ENCODE data around the gene ISG20L2.

ISG20L2 gene

GRCh38 chr1:156747742-156748669 lies 19.4 kb upstream of the ISG20L2 start:
- Histone ChIP-seq H3K4me1 (ENCODE audit: control insufficient read depth in 5 of 5, insufficient read depth in 5 of 5, low read length in 5 of 5) (peaks cover 25 to 70% (median 65%) of the 10 kb centered on the region in 5 donors), H3K9ac (ENCODE audit: low read length in 5 of 5) (peak overlapping the region; percentile 94 to 99 (median 97)), H3K27me3 (ENCODE audit: control insufficient read depth in 5 of 5, insufficient read depth in 4 of 5, low read length in 5 of 5) (no peaks in the 10 kb centered on the region), H3K27ac (ENCODE audit: low read depth, low read length) (peak overlapping the region; percentile 100), H3K36me3 (ENCODE audit: control insufficient read depth in 5 of 5, insufficient read depth in 5 of 5, low read length in 5 of 5) (peaks cover 0 to 20% (median 19%) of the 10 kb centered on the region in 5 donors), H3K9me3 (ENCODE audit: control insufficient read depth in 5 of 5, low read length in 5 of 5) (no peaks in the 10 kb centered on the region), H3K4me3 (ENCODE audit: low read depth in 1 of 5, low read length in 5 of 5) (peak overlapping the region; percentile 78 to 98 (median 92))

GRCh38 chr1:156746728-156747631 lies 18.4 kb upstream of the ISG20L2 start:
- peak overlapping the region; percentile 70 to 98 (median 92) for H3K4me3 ChIP-seq (ENCODE audit: low read depth in 1 of 5, low read length in 5 of 5)
- no peaks in the 10 kb centered on the region for H3K9me3 ChIP-seq (ENCODE audit: control insufficient read depth in 5 of 5, low read length in 5 of 5)
- H3K4me1 ChIP-seq (ENCODE audit: control insufficient read depth in 5 of 5, insufficient read depth in 5 of 5, low read length in 5 of 5) = peaks cover 19 to 60% (median 55%) of the 10 kb centered on the region in 5 donors
- H3K36me3 ChIP-seq (ENCODE audit: control insufficient read depth in 5 of 5, insufficient read depth in 5 of 5, low read length in 5 of 5) = peaks cover 0 to 30% (median 26%) of the 10 kb centered on the region in 5 donors
- peak overlapping the region; percentile 87 to 98 (median 95) for H3K9ac ChIP-seq (ENCODE audit: low read length in 5 of 5)
- H3K27me3 ChIP-seq (ENCODE audit: control insufficient read depth in 5 of 5, insufficient read depth in 4 of 5, low read length in 5 of 5) = no peaks in the 10 kb centered on the region
- H3K27ac ChIP-seq (ENCODE audit: low read depth, low read length) = peak overlapping the region; percentile 100

- peaks cover 19 to 65% (median 59%) of the 10 kb centered on the region in 5 donors for H3K4me1 ChIP-seq (ENCODE audit: control insufficient read depth in 5 of 5, insufficient read depth in 5 of 5, low read length in 5 of 5)
- H3K27me3 ChIP-seq (ENCODE audit: control insufficient read depth in 5 of 5, insufficient read depth in 4 of 5, low read length in 5 of 5) = no peaks in the 10 kb centered on the region
- peak overlapping the region; percentile 2 to 86 (median 63) for H3K9ac ChIP-seq (ENCODE audit: low read length in 5 of 5)
- no peaks in the 10 kb centered on the region for H3K9me3 ChIP-seq (ENCODE audit: control insufficient read depth in 5 of 5, low read length in 5 of 5)
- peak overlapping the region; percentile 100 for H3K27ac ChIP-seq (ENCODE audit: low read depth, low read length)
- H3K36me3 ChIP-seq (ENCODE audit: control insufficient read depth in 5 of 5, insufficient read depth in 5 of 5, low read length in 5 of 5) = peaks cover 0 to 30% (median 26%) of the 10 kb centered on the region in 5 donors
- H3K4me3 ChIP-seq (ENCODE audit: low read depth in 1 of 5, low read length in 5 of 5) = peak overlapping the region in 4 of 5 donors; percentile 48 to 98 (median 82)
Measured at GRCh38 chr1:156746406-156746727, 17.8 kb upstream of the ISG20L2 start.

GRCh38 chr1:156745881-156746280 lies 17.3 kb upstream of the ISG20L2 start:
- H3K9me3 ChIP-seq (ENCODE audit: control insufficient read depth in 5 of 5, low read length in 5 of 5) = no peaks in the 10 kb centered on the region
- peak overlapping the region in 4 of 5 donors; percentile 2 to 86 (median 49) for H3K9ac ChIP-seq (ENCODE audit: low read length in 5 of 5)
- H3K4me1 ChIP-seq (ENCODE audit: control insufficient read depth in 5 of 5, insufficient read depth in 5 of 5, low read length in 5 of 5) = peaks cover 19 to 66% (median 61%) of the 10 kb centered on the region in 5 donors
- H3K4me3 ChIP-seq (ENCODE audit: low read depth in 1 of 5, low read length in 5 of 5) = peak overlapping the region in 2 of 5 donors; percentile 48 to 93
- peaks cover 0 to 30% (median 26%) of the 10 kb centered on the region in 5 donors for H3K36me3 ChIP-seq (ENCODE audit: control insufficient read depth in 5 of 5, insufficient read depth in 5 of 5, low read length in 5 of 5)
- no peaks in the 10 kb centered on the region for H3K27me3 ChIP-seq (ENCODE audit: control insufficient read depth in 5 of 5, insufficient read depth in 4 of 5, low read length in 5 of 5)
- H3K27ac ChIP-seq (ENCODE audit: low read depth, low read length) = peak overlapping the region; percentile 100

- Histone ChIP-seq H3K4me1 (ENCODE audit: control insufficient read depth in 5 of 5, insufficient read depth in 5 of 5, low read length in 5 of 5) (peaks cover 22 to 69% (median 62%) of the 10 kb centered on the region in 5 donors), H3K27me3 (ENCODE audit: control insufficient read depth in 5 of 5, insufficient read depth in 4 of 5, low read length in 5 of 5) (no peaks in the 10 kb centered on the region), H3K4me3 (ENCODE audit: low read depth in 1 of 5, low read length in 5 of 5) (no peak overlapping the region), H3K9me3 (ENCODE audit: control insufficient read depth in 5 of 5, low read length in 5 of 5) (no peaks in the 10 kb centered on the region), H3K36me3 (ENCODE audit: control insufficient read depth in 5 of 5, insufficient read depth in 5 of 5, low read length in 5 of 5) (peaks cover 0 to 30% (median 26%) of the 10 kb centered on the region in 5 donors), H3K27ac (ENCODE audit: low read depth, low read length) (peak overlapping the region; percentile 100), H3K9ac (ENCODE audit: low read length in 5 of 5) (peak overlapping the region in 2 of 5 donors; percentile 35 to 41)
Measured at GRCh38 chr1:156744786-156745419, 16.3 kb upstream of the ISG20L2 start.

GRCh38 chr1:156744344-156744743 lies 15.8 kb upstream of the ISG20L2 start:
- peaks cover 18 to 64% (median 57%) of the 10 kb centered on the region in 5 donors for H3K4me1 ChIP-seq (ENCODE audit: control insufficient read depth in 5 of 5, insufficient read depth in 5 of 5, low read length in 5 of 5)

GRCh38 chr1:156743367-156744302 lies 15.1 kb upstream of the ISG20L2 start:
- Histone ChIP-seq H3K4me3 (ENCODE audit: low read depth in 1 of 5, low read length in 5 of 5) (no peak overlapping the region), H3K27me3 (ENCODE audit: control insufficient read depth in 5 of 5, insufficient read depth in 4 of 5, low read length in 5 of 5) (no peaks in the 10 kb centered on the region), H3K27ac (ENCODE audit: low read depth, low read length) (no peak overlapping the region), H3K4me1 (ENCODE audit: control insufficient read depth in 5 of 5, insufficient read depth in 5 of 5, low read length in 5 of 5) (peaks cover 13 to 56% (median 50%) of the 10 kb centered on the region in 5 donors), H3K9ac (ENCODE audit: low read length in 5 of 5) (no peak overlapping the region), H3K9me3 (ENCODE audit: control insufficient read depth in 5 of 5, low read length in 5 of 5) (no peaks in the 10 kb centered on the region), H3K36me3 (ENCODE audit: control insufficient read depth in 5 of 5, insufficient read depth in 5 of 5, low read length in 5 of 5) (peaks cover 0 to 30% (median 26%) of the 10 kb centered on the region in 5 donors)

More at GRCh38 chr1:156744344-156744743, 15.8 kb upstream of the ISG20L2 start:
- Histone ChIP-seq H3K36me3 (ENCODE audit: control insufficient read depth in 5 of 5, insufficient read depth in 5 of 5, low read length in 5 of 5) (peaks cover 0 to 30% (median 26%) of the 10 kb centered on the region in 5 donors), H3K27ac (ENCODE audit: low read depth, low read length) (no peak overlapping the region), H3K9me3 (ENCODE audit: control insufficient read depth in 5 of 5, low read length in 5 of 5) (no peaks in the 10 kb centered on the region), H3K9ac (ENCODE audit: low read length in 5 of 5) (peak overlapping the region in 1 of 5 donors; percentile 41), H3K27me3 (ENCODE audit: control insufficient read depth in 5 of 5, insufficient read depth in 4 of 5, low read length in 5 of 5) (no peaks in the 10 kb centered on the region), H3K4me3 (ENCODE audit: low read depth in 1 of 5, low read length in 5 of 5) (no peak overlapping the region)

- no peak overlapping the region for H3K9ac ChIP-seq (ENCODE audit: low read length in 5 of 5)
- peaks cover 0 to 37% (median 31%) of the 10 kb centered on the region in 5 donors for H3K36me3 ChIP-seq (ENCODE audit: control insufficient read depth in 5 of 5, insufficient read depth in 5 of 5, low read length in 5 of 5)
- no peaks in the 10 kb centered on the region for H3K9me3 ChIP-seq (ENCODE audit: control insufficient read depth in 5 of 5, low read length in 5 of 5)
- H3K27me3 ChIP-seq (ENCODE audit: control insufficient read depth in 5 of 5, insufficient read depth in 4 of 5, low read length in 5 of 5) = no peaks in the 10 kb centered on the region
- no peak overlapping the region for H3K4me3 ChIP-seq (ENCODE audit: low read depth in 1 of 5, low read length in 5 of 5)
- no peak overlapping the region for H3K27ac ChIP-seq (ENCODE audit: low read depth, low read length)
- H3K4me1 ChIP-seq (ENCODE audit: control insufficient read depth in 5 of 5, insufficient read depth in 5 of 5, low read length in 5 of 5) = peaks cover 7 to 48% (median 42%) of the 10 kb centered on the region in 5 donors
Measured at GRCh38 chr1:156742801-156743200, 14.2 kb upstream of the ISG20L2 start.

Data from subcutaneous abdominal adipose tissue (tissue), 5 donors.